Retinal pigment epithelial cell (primary cell): ENCODE measurements around the gene UGDH.
"Not testable (repeated sequence)": the region's sequence is repeated elsewhere in the genome, so short reads cannot be mapped to it uniquely, and the experiment has no call there.

Experiments used
- DNase-seq: peaks from one replicate; pipeline ENCODE4 v3.0.0-alpha.2; 2010; ENCODE audit warnings: low read depth
- H3K4me3 ChIP-seq: 2 replicates; pipeline ENCODE4 v1.5.1; 2011; ENCODE audit warnings: mild to moderate bottlenecking, low read length, control low read depth, moderate library complexity
- CTCF ChIP-seq: conservative IDR thresholded peaks from 2 replicates; pipeline ENCODE4 v1.5.1; 2011; ENCODE audit warnings: low read depth, low read length, control low read depth, inconsistent platforms

UGDH gene

GRCh38 chr4:39518484-39518883, 8.8 kb downstream of the UGDH start:
- no peak for TF ChIP-seq CTCF
- H3K4me3 ChIP-seq = no peak overlapping the region
- no peak for DNase-seq

- no peak for DNase-seq
- TF ChIP-seq CTCF = no peak
- H3K4me3 ChIP-seq = no peak overlapping the region
Observed at GRCh38 chr4:39516407-39516966, 10.8 kb downstream of the UGDH start.

GRCh38 chr4:39515669-39516401, 11.4 kb downstream of the UGDH start:
- DNase-seq, H3K4me3 ChIP-seq: not testable (repeated sequence)

GRCh38 chr4:39514888-39515401, 12.3 kb downstream of the UGDH start:
- no peak for TF ChIP-seq CTCF
- DNase-seq = no peak

GRCh38 chr4:39514266-39514665, 13.0 kb downstream of the UGDH start:
- H3K4me3 ChIP-seq, DNase-seq: not testable (repeated sequence)

More at GRCh38 chr4:39514888-39515401, 12.3 kb downstream of the UGDH start:
- H3K4me3 ChIP-seq = no peak overlapping the region

- TF ChIP-seq CTCF = no peak
- no peak for DNase-seq
- H3K4me3 ChIP-seq = no peak overlapping the region
Observed at GRCh38 chr4:39510348-39510929, 16.8 kb downstream of the UGDH start.

GRCh38 chr4:39505581-39505980, 21.7 kb downstream of the UGDH start:
- no peak for TF ChIP-seq CTCF
- no peak for DNase-seq
- H3K4me3 ChIP-seq = no peak overlapping the region

- DNase-seq = no peak
- no peak overlapping the region for H3K4me3 ChIP-seq
- TF ChIP-seq CTCF = no peak
Observed at GRCh38 chr4:39504538-39504937, 22.7 kb downstream of the UGDH start.

- H3K4me3 ChIP-seq, DNase-seq: not testable (repeated sequence)
Observed at GRCh38 chr4:39502664-39503035, 24.6 kb downstream of the UGDH start.
